CD4-positive, alpha-beta T cell treated with Interferon gamma for 1 hour (primary cell): ENCODE data around the gene INHBB.

Source experiments
- DNase-seq: peaks from one replicate; pipeline ENCODE4 v3.0.0-alpha.2; 2020

Gene INHBB

DNA sequence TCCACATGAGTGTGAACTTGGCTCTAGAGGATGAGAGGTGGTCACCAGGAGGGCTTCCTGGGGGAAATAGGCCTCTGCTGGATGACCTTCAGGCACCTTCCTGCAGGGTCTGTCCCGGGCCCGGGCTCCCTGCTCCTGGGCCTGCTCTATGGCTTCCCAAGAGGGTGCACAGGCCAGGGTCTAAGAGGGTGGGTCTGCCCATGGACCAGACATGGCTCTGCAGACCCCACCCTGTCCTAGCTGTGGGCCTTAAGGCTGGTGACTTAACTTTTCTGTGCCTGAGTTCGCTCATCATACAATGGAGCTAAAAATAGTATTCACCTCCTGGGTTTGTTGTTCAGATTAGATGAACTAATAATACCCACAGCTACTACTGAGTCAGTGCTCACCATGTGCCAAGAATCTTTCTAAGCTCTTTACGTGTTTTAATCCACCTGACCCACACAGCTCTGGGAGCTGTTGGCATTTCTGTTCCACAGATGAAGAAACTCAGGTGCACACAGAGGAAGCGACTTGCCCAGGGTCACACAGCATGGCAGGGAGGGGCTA lies 14.4 kb downstream of the INHBB start:
- no peak for DNase-seq

DNA sequence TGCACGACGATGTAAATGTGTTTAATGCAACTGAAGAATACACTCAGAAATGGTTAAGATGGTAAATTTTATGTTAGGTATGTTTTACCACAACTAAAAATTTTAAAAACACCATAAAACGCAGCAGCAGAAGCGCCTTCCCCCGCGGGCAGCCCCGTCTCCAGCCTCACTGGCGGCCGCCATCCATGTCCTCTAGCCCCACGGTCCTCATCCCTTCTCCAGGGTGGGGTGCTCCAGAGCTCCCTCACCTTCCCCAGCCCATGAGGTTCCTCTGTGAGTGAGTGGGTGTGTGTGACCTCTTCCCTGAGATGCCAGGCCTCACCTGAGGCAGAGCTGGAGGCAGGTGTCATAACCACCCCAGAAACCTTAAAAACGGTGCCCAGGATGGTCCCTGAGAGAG lies 17.0 kb downstream of the INHBB start:
- no peak for DNase-seq

DNA sequence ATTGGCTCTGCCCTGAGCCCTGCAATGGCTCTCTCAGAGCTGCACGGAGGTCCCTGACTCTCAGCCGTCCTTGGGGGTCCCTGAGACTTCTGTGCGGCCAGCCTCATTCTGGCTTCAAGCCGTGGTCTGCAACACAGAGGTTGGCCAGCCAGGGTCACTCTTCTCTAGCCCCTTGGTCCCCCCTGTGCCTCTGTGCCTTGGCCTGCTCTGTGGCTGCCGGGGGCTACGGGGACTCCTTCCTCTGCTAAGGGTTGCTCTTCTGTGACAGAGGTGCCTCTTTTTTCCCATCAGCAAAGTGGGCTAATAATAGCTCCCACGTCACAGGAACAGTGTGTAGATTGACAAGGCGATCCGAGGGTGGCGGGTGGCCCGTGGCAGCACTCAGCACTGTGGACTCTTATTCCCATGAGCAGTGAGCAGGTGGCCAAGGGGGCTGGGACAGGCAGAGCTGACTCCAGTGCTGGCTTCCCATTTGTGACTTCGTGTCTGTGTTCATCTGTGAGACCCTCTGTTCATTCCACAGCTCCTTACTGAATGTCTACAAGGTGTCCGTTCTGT lies 19.4 kb downstream of the INHBB start:
- DNase-seq: no peak

GRCh38 chr2:120366698-120367097 lies 20.8 kb downstream of the INHBB start:
- DNase-seq: no peak

DNA sequence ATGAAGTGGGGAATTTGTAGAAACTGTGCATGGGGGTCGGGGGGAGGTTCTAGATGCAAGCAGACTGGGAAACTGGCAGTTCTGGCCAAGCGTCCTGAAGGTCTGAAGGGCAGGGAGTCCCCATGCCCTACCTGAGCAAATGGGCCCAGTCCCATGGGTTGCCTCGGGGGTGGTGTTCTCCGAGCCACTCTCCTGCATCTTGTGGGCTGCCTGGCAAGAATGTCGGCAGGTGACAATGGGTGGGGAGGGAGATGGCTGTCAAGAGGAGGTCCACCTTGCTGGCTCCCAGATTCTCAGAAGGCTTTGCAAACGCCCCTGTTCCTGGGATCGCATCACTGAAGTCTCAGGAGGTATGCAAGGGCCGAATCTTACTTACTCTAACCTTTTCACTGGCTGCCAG lies 21.3 kb downstream of the INHBB start:
- no peak for DNase-seq

- no peak for DNase-seq
Observed at GRCh38 chr2:120367649-120368048, 21.7 kb downstream of the INHBB start.

DNA sequence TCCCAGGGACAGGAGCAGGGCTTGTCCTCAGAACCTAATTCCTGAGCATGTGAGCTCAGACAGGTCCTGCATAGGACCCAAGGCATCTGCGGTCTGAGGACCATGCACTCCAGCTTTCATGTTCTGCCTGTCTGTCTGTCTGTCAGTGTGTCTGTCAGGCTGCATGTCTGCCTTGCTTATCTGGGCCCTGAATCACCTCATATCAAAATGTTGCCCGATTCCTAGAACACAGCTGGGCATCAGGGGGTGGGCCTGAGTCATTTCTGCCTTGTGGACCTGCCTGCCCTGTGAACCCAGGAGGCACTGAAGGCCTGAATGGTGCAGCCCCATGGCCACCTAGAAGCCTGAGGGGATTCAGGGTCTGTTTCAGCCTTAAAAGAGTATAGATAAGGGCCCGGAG lies 22.1 kb downstream of the INHBB start:
- DNase-seq: no peak

DNA sequence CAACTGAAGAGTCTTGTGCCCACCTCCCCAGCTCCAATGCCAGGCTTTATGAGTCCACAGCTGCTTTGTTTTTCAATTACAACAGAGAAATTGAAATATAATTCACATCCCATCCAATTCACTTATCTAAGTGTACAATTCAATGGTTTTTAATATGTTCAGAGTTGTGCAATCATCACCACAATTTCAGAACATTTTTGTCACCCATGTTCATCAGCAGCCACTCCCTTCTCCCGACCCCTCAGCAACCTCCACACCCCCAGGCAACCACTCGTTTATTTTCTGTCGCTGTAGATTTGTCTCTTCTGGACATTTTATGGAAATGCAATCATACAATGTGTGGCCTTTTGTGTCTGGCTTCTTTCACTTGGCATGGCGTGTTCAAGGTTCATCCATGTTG lies 23.3 kb downstream of the INHBB start:
- no peak for DNase-seq

GRCh38 chr2:120371969-120372625 lies 26.2 kb downstream of the INHBB start:
- DNase-seq: no peak

DNA sequence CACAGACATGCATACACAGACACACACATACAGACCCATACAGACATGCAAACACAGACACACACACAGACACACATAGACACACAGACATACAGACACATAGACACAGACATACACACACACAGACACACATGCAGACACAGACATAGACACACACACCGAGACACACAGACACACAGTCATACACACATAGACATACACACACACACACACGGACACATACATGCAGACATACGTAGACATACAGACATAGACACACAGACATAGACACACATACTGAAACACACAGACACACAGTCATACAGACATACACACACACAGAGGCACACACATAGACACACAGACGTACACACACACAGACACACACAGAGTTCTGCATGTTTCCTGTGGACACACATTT lies 26.9 kb downstream of the INHBB start:
- DNase-seq: no peak

- no peak for DNase-seq
Observed at GRCh38 chr2:120373424-120373823, 27.5 kb downstream of the INHBB start.

- no peak for DNase-seq
Observed at GRCh38 chr2:120374821-120375220, 28.9 kb downstream of the INHBB start.

- DNase-seq: no peak
Observed at GRCh38 chr2:120375251-120376020, 29.5 kb downstream of the INHBB start.

DNA sequence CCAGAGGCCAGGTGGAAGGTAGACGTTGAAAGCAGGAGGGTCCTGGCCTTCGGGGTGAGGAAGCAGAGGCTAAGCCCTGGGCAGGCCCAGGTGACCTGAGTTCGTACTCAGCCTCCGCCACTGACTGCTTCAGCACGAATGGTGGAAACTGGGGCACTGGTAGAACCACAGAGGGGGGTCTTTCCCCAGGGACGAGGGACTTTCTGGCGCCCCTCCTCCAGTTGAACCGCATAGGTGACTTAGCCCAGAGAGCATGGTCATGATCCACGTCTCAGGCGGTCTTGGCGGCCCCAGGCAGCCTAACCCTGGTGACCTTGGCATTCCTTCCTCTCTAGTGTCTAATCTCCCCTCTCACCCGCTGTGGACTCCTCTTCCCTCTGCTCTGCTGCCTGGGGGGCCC lies 30.2 kb downstream of the INHBB start:
- no peak for DNase-seq

- no peak for DNase-seq
Observed at GRCh38 chr2:120376679-120377640, 31.0 kb downstream of the INHBB start.

- DNase-seq: no peak
Observed at GRCh38 chr2:120378605-120379004, 32.7 kb downstream of the INHBB start.

GRCh38 chr2:120379916-120380893 lies 34.3 kb downstream of the INHBB start:
- DNase-seq: no peak

GRCh38 chr2:120381192-120381591 lies 35.3 kb downstream of the INHBB start:
- no peak for DNase-seq

- DNase-seq: no peak
Observed at GRCh38 chr2:120381661-120382060, 35.7 kb downstream of the INHBB start.

GRCh38 chr2:120382541-120383144 lies 36.7 kb downstream of the INHBB start:
- no peak for DNase-seq

- DNase-seq: no peak
Observed at GRCh38 chr2:120383191-120383590, 37.3 kb downstream of the INHBB start.
